ENCODE results near the gene PDE6B. TPM values are rescaled to one million over a fixed set of nuclear protein-coding genes. Genes with fewer than 3 reads are reported as not detected.
"Not testable (repeated sequence)": the region's sequence is repeated elsewhere in the genome, so short reads cannot be mapped to it uniquely, and the experiment has no call there.

The PDE6B gene
- total RNA-seq, 1 experiment from 2014 or later = 0.10 TPM

DNA sequence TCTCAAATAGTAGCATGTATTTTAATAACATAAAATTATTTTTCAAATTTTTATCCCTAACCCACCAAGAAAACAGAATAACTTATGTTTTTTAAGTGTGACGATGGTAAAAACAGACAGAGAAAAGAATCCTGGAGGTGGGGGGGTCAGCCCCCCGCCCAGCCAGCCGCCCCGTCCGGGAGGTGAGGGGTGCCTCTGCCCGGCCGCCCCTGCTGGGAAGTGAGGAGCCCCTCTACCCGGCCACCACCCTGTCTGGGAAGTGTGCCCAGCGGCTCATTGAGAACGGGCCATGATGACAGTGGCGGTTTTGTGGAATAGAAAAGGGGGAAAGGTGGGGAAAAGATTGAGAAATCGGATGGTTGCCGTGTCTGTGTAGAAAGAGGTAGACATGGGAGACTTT is 33.2 kb upstream of the PDE6B start:
- H3K36me3 ChIP-seq, DNase-seq, H3K27me3 ChIP-seq, H3K9me3 ChIP-seq, H3K4me3 ChIP-seq: not testable (repeated sequence)

DNA sequence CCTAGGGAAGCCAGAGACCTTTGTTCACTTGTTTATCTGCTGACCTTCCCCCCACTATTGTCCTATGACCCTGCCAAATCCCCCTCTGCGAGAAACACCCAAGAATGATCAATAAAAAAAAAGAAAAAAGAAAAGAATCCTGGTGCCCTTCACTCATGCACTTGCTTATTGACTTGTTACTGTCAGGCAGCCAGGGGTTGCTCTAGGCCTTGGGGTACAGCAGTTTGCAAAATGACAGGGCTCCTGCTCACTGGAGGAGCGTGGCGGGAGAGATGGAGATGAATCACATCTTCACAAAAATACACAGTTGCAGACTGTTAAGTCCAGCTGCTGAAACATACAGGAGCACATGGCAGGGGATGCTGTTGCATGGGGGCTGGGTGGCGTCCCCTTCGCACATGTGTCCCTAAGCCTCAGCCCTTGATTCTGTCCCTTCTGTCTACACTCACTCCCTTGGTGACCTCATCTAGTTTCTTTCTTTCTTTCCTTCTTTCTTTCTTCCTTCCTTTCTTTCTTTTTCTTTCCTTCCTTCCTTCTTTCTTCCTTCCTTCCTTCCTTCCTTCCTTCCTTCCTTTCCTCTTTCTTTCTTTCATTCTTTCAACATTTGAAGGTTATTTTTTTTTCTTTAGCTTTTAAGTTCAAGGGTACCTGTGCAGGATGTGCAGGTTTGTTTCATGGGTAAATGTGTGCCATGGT is 32.4 kb upstream of the PDE6B start:
- Histone ChIP-seq H3K36me3 (no peaks in the 10 kb centered on the region), H3K4me3 (no peak overlapping the region), H3K9me3 (no peaks in the 10 kb centered on the region), H3K27me3 (no peaks in the 10 kb centered on the region)
- no peak for DNase-seq

DNA sequence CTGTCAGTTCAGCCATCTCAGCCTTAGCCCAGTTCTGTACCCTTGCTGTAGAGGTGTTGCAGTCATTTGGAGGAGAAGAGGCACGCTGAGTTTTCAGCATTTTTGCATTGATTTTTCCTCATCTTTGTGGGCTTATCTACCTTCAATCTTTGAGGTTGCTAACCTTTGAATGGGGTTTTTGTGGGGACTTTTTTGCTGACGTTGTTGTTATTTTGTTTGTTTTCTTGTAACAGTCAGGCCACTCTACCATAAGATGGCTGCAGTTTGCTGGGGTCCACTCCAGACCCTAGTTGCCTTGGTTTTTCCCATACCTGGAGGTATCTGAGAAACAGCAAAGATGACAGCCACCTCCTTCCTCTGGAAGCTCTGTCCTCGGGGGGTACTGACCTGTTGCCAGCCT is 26.4 kb upstream of the PDE6B start:
- no peak overlapping the region for H3K4me3 ChIP-seq
- H3K9me3 ChIP-seq = no peaks in the 10 kb centered on the region
- H3K27me3 ChIP-seq = no peaks in the 10 kb centered on the region
- DNase-seq = no peak
- no peaks in the 10 kb centered on the region for H3K36me3 ChIP-seq

DNA sequence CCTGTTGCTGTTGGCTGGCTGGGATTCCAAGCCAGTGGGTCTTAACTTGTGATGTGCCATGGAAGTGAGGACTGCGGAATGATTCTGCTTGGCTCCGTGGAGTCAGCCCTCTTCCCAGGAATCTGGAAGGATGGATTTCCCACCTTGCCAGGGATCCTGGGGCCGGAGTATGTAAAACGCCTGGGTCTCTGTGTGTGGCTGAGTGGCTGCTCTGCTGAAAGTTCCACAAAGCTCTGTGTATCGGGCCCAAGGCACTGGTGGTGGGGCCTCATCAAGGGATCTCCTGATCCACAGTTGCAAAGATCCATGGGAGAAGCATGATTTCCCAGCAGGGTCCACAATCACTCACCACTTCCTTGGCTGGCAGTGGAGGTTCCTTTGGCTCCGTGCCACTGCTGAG is 25.2 kb upstream of the PDE6B start:
- DNase-seq = no peak
- Histone ChIP-seq H3K36me3 (no peaks in the 10 kb centered on the region), H3K9me3 (no peaks in the 10 kb centered on the region), H3K27me3 (no peaks in the 10 kb centered on the region), H3K4me3 (no peak overlapping the region)

DNA sequence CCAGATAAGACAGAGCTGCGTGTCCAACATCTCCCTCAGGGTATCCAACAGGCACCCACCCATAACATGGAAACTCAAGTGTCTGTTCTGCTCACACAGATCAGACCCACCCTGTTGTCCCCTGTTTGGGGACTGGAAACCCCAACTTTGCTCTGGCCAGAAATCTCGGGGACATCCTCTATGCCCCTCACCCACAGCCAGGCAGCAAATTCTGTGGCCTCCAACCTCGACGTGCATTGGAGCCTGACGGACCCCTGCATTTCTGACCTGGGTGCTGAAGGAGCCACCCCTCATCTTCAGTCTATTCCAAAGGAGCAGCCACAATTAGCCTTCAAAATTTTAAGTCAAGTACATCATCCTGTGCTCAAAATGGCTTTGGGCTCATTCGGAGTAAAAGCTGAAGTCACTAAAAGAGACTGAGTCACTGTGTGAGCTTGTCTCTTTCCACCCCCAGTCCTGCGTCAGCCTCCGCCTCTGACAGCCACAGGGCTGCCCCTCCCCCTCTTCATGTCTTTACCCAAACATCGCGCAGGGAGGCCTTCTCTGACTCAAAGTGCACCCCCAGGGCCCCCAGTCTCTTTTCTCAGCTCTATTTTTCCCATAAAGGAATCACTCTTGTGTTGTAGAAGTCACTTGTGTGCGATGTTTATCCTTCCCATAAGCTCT is 24.4 kb upstream of the PDE6B start:
- Histone ChIP-seq H3K4me3 (no peak overlapping the region), H3K36me3 (no peaks in the 10 kb centered on the region), H3K27me3 (no peaks in the 10 kb centered on the region), H3K9me3 (no peaks in the 10 kb centered on the region)
- no peak for DNase-seq

DNA sequence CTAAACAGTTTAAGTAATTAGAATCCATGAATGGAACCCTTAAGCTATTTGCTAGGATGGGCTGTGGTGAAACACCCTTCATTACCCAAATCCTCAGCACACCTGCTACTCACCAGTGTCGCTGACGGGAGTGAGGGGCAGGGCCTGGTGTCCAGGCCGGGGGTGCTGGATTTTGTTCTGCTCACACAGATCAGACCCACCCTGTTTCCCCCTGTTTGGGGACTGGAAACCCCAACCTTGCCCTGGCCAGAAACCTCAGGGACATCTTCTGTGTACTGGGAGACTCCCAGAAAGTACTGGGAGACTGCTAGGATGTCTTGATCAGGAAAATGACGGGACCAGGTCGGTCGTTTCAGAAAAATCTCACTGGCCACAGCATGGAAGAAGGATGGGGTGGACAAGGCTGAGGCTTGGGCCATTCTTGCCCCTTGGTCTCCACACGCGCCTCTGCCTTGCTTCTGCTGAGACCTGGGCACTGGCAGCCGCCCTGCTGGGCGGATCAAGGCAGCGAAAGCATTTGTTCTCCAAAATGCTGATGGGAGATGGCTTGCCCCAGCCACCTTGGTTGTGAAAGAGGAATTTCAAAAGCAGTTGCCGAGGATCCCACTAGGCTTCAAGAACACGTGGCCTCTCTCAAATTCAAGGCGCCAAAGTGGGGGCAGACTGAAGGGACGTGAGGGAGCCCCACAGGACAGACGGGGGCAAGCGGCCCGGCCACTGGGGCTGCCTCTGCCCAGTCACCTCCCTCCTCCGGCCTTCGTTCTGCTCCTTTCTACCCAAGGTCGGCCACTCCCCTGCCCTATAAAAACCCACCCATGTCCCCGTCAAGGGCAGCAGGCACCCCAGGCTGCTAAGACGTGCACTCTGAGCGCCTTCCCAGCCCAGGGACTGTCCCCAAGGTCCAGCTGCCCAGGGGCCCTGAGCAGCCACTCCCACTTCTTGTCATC is 23.5 kb upstream of the PDE6B start:
- Histone ChIP-seq H3K4me3 (no peak overlapping the region), H3K9me3 (no peaks in the 10 kb centered on the region), H3K36me3 (no peaks in the 10 kb centered on the region), H3K27me3 (no peaks in the 10 kb centered on the region)
- no peak for DNase-seq

DNA sequence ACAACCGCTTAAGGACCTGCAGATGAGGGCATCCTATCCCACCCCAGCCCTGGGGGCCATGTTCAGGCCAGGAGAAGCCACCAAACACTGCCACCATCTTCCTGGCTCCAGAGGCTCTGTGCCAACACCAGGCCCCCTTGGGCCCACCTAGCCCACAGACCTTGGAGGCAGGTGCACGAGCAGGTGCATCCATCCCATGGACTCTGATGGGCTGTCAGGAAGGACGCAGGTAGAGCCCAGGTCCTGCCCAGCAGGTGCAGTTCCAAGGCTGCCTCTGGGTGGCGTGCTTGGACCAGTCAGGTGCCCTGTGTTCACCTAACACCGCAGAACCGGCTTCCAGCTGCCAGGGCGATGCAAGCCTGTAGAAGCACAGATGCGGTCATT is 22.8 kb upstream of the PDE6B start:
- DNase-seq = peak; percentile 28
- Histone ChIP-seq H3K9me3 (no peaks in the 10 kb centered on the region), H3K27me3 (no peaks in the 10 kb centered on the region), H3K36me3 (no peaks in the 10 kb centered on the region), H3K4me3 (no peak overlapping the region)

DNA sequence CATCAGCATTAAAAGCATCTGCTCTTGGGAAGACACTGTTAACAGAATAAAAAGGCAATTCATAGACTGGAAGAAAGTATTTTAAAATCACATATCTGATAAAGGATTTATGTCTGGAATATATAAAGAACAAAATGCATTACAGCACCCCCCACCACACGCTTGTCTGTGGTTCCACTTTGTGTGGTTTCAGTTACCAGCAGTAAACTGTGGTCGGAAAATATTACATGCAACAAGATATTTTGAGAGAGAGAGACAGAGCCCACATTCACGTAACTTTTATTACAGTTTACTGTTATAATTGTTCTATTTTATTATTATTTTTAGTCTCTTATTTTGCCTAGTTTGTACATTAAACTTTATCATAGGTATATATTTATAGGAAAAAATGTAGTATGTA is 21.2 kb upstream of the PDE6B start:
- Histone ChIP-seq H3K9me3 (no peaks in the 10 kb centered on the region), H3K36me3 (no peaks in the 10 kb centered on the region)

DNA sequence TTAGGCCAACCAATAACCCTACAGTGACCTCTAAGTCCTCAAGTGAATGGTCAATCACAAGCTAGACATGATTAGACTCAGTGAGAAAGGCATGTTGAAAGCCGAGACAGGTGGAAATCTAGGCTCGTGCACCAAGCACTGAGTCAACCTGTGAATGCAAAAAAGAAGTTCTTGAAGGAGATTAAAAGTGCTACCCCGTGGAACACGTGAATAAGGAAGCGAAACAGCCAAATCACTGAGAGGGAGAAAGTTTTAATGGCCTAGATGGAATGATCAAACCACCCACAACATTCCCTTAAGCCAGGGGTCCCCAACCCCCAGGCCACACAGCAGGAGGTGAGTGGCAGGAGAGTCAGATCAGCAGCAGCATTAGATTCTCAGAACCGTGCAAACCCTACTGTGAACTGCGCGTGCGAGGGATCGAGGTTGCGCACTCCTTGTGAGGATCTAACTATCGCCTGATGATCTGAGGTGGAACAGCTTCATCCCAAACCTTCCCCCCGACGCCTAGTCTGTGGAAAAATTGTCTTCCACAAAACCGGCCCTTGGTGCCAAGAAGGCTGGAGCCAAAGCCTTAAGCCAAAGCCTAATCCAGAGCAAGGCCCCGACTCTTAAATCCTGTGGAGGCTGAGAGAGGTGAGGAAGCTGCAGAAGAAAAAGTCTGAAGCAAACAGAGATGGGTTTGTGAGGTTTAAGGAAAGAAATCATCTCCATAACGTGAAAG is 19.5 kb upstream of the PDE6B start:
- no peak for DNase-seq
- Histone ChIP-seq H3K4me3 (no peak overlapping the region), H3K9me3 (no peaks in the 10 kb centered on the region), H3K36me3 (no peaks in the 10 kb centered on the region), H3K27me3 (no peaks in the 10 kb centered on the region)

More for the DNA sequence above, 21.2 kb upstream of the PDE6B start:
- H3K27me3 ChIP-seq = no peaks in the 10 kb centered on the region
- no peak overlapping the region for H3K4me3 ChIP-seq
- no peak for DNase-seq

DNA sequence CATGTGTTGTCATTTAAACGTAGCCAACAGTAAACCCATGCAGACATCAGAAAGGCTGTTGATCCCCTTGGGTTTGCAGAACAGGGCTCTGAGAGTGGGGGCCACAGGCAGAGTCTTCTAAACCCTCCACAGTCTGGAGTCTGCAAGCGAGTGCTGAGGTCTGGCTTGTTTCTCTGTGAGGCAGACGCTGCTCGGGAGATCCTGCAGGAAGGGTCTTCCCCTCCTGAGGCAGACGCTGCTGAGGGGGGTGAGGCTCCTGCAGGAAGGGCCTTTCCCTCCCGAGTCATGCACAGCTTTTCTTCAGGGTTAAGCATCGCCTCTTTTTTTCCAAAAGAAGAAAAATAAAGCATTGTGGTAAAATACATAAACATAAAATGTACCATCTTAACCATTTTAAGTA is 17.1 kb upstream of the PDE6B start:
- no peak for DNase-seq

DNA sequence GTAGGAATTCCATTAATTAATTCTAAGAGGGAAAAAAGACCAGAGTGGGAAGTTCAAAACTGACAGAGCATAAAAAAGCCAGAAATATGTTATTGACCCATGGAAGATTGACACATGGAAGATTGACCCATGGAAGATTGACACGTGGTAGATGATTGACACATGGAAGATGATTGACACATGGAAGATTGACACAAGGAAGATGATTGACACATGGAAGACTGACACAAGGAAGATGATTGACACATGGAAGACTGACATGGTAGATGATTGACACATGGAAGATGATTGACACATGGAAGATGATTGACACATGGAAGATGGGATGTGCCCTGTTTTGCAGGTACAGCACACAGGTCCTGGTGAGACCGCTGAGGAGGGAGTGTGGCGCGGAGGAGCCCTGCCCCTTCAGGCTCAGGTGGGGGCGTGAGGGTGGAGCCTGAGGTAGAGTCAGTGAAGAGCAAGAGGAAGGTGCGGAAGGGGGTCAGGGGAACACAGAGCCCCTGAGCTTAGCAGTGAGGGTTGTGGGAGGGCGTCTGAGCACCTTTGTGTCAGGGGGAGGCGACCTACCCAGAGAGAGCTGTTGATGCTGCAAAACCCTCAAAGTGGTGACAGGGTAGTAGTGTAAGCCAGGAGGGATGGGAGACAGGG is 15.8 kb upstream of the PDE6B start:
- DNase-seq = no peak
- Histone ChIP-seq H3K27me3 (no peaks in the 10 kb centered on the region), H3K36me3 (no peaks in the 10 kb centered on the region)

More for the DNA sequence above, 17.1 kb upstream of the PDE6B start:
- H3K9me3 ChIP-seq = no peaks in the 10 kb centered on the region
- H3K4me3 ChIP-seq = no peak overlapping the region
- no peaks in the 10 kb centered on the region for H3K27me3 ChIP-seq
- H3K36me3 ChIP-seq = no peaks in the 10 kb centered on the region

DNA sequence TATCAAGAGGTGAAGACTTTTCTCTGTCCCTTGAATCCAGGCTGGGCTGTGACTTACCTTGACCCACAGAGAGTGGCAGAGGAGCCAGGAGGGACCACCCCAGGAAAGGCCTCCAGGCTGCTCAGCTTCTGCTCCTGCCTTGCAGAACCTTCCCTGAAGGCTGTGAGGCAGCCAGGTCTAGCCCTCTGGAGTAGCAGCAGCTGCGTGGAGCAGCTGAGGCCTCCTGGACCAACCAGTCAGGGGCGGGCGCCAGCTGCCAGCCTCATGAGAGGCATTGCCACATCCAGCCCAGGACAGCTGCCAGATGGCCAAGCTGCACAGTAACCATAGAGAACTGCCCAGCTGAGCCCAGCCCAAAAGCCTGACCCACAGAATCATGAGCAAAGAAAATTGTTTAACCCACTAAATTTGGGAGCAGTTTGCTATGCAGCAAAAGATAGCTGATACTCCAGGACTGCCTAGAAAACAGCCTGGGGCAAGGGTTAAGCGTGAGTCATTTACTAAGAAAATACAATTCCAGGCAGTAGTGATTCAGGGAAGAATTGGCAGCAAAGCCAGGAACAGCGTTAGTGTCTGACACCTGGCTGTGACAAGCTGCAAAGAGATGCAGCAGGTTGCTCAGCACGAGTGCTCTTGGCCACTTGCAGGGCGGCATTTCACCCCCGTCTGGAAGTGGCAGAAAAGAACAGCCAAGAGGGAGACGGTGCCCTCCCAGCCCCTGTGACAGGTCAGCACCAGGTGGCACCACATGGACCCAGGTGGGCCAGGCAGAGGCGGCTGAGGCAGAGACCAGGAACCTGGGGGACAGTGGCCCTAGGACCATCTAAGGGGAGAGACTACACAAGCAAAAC is 14.7 kb upstream of the PDE6B start:
- Histone ChIP-seq H3K27me3 (no peaks in the 10 kb centered on the region), H3K36me3 (no peaks in the 10 kb centered on the region), H3K4me3 (no peak overlapping the region), H3K9me3 (no peaks in the 10 kb centered on the region)
- peak; percentile 87 for DNase-seq

More for the DNA sequence above, 15.8 kb upstream of the PDE6B start:
- Histone ChIP-seq H3K4me3 (no peak overlapping the region), H3K9me3 (no peaks in the 10 kb centered on the region)

DNA sequence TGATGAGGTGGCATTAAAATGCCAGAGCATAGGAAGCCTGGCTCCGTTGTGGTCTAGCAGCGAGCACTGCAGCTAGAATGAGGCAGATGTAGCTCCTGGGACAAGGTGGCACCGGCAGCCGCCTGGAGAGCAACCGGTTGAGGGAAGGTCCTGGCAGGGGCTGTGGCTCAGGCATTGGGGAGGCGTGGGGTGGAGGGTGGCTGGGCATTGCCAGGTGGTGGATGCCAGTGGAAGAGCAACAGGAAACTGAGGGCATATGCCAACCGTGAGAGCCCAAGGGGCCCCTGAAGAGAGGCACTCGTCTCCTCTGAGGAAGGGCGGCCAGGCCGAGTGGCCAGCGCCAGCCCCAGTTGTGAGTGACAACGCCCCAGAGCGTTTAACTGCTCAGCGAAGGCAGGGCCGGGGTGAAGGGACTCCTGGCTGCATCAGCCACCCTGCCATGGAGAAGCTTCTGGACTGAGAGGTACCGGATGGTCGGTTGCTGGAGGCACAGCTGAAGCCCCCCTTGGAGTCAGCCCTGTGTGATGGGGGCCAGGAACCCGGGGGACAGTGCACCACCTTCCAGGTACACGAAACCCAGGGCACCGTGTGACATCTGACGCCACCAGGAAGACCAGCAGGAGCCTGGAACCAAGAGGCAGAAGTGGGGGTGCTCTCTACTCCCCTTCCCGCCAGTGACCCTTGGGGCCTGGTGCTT is 13.2 kb upstream of the PDE6B start:
- Histone ChIP-seq H3K4me3 (no peak overlapping the region), H3K27me3 (no peaks in the 10 kb centered on the region)
- no peak for DNase-seq

DNA sequence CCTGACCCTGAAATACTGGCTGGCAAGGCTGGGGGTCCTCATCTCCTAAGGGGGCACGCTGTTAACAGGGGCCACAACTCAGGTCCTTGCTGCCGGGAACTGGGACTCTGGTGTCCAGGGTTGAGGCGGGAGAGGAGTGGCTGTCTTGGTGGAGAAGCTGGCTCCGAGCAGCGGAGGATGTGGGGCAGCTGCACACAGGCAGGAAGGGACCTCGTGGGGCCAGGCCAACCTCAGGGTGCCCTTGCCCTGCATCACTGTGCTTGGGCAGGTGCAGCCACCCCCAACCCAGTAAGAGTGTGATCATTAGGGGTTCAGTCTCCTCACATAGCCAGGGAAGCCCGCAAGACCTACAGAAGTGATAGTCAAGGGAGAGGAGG is 12.6 kb upstream of the PDE6B start:
- DNase-seq = no peak
- H3K36me3 ChIP-seq = no peaks in the 10 kb centered on the region
- H3K27me3 ChIP-seq = no peaks in the 10 kb centered on the region
- no peaks in the 10 kb centered on the region for H3K9me3 ChIP-seq
- H3K4me3 ChIP-seq = no peak overlapping the region

More for the DNA sequence above, 13.2 kb upstream of the PDE6B start:
- Histone ChIP-seq H3K9me3 (no peaks in the 10 kb centered on the region), H3K36me3 (no peaks in the 10 kb centered on the region)

DNA sequence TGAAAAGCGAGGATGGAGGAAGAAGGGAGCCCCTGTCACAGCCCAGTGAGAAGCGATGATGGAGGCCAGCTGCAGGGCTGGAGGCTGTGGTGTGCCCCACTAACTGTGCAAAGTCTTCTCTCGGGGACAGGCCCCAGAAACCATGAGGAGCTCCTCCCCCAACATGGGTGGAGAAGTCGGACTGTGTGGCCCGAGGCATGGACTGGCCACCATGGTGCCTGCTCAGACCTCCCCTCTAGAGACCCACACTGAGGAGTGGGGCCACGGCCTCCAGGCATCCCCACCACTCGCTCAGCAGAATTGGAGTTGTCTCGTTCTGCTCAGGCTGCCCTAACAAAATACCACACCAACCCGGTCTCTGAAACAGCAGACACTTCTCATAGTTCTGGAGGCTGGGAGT is 12.2 kb upstream of the PDE6B start:
- DNase-seq = no peak
- no peaks in the 10 kb centered on the region for H3K36me3 ChIP-seq
- H3K9me3 ChIP-seq = no peaks in the 10 kb centered on the region

More for the DNA sequence above, 12.2 kb upstream of the PDE6B start:
- Histone ChIP-seq H3K4me3 (no peak overlapping the region), H3K27me3 (no peaks in the 10 kb centered on the region)

All from MG63 (cell line).